HCT116 (cell line): ENCODE measurements around the gene PIGQ.
A peak's percentile ranks its signal among the peaks of the same experiment; 100 is the strongest.

Experiments
- CEBPB ChIP-seq: IDR thresholded peaks from 2 replicates; pipeline ENCODE4 v1.6.1; 2012; ENCODE audit warnings: low read depth
- EZH2 ChIP-seq: fragments of 200-600 bp; sonication (generic); IDR thresholded peaks from 2 replicates; pipeline ENCODE4 v1.6.1; 2017; ENCODE audit warnings: antibody characterized with exemption, mixed run types
- TF ChIP-seq, protein P1 (sequence below), 3 experiments: fragments of 200-600 bp in 1 of 3; sonication (generic) in 1 of 3; IDR thresholded peaks in 2 of 3; conservative IDR thresholded peaks in 1 of 3; 2 replicates each; pipeline ENCODE4 v1.5.1; 2012 to 2017; ENCODE audit warnings: low read depth in 2 of 3, low read length in 2 of 3, antibody characterized with exemption in 1 of 3, borderline replicate concordance in 1 of 3, control low read depth in 1 of 3, mild to moderate bottlenecking in 1 of 3, mixed read lengths in 1 of 3, mixed run types in 1 of 3, moderate library complexity in 1 of 3; ENCODE audit not compliant: insufficient read depth in 1 of 3

DNA sequence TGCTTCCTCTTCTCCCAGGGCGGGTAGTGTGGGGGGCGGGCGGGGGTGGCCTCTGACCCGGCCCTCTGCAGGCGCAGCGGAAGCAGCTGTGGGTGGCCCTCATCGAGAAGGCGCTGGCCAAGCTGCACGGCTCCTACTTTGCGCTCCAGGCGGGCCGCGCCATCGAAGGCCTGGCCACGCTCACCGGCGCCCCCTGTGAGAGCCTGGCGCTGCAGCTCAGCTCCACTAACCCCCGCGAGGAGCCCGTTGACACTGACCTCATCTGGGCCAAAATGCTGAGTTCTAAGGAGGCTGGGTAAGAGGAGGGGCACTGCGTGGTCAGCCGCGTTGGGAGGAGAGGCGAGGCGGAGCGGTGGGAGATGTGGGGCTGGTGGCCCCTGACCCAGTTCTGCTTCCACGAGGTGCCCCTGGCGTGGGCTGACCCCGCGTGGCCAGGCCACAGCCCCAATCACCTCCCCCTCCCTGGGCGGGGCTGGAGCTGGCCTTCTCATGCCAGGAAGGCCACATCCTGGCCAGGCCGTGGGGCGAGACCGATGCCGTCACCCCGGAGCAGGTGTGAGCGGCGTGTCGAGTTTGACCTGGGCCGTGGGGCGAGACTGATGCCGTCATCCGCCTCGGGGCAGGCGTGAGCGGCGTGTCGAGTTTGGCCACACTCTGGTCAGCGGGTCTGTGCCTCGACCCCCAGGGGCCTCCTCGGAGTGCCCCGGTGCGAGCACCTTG is 20.1 kb upstream of the PIGQ start:
- TF ChIP-seq EZH2 (no peak), CEBPB (no peak)
- TF ChIP-seq, protein P1, sequence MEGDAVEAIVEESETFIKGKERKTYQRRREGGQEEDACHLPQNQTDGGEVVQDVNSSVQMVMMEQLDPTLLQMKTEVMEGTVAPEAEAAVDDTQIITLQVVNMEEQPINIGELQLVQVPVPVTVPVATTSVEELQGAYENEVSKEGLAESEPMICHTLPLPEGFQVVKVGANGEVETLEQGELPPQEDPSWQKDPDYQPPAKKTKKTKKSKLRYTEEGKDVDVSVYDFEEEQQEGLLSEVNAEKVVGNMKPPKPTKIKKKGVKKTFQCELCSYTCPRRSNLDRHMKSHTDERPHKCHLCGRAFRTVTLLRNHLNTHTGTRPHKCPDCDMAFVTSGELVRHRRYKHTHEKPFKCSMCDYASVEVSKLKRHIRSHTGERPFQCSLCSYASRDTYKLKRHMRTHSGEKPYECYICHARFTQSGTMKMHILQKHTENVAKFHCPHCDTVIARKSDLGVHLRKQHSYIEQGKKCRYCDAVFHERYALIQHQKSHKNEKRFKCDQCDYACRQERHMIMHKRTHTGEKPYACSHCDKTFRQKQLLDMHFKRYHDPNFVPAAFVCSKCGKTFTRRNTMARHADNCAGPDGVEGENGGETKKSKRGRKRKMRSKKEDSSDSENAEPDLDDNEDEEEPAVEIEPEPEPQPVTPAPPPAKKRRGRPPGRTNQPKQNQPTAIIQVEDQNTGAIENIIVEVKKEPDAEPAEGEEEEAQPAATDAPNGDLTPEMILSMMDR (IDR thresholded peaks at IDR 0.05 in 2 of 3, conservative IDR thresholded peaks at IDR 0.05 in 1 of 3; ENCODE audit: borderline replicate concordance in 1 of 3, insufficient read depth in 1 of 3, low read depth in 2 of 3, low read length in 2 of 3) = peak in 2 of 3 experiments; percentile 15 to 19; a peak in 1 of 6 replicates
